ENCODE measurements around the gene XPNPEP3. TPM values are rescaled to one million over a fixed set of nuclear protein-coding genes. Genes with fewer than 3 reads are reported as not detected.
"Not testable (repeated sequence)": the region's sequence is repeated elsewhere in the genome, so short reads cannot be mapped to it uniquely, and the experiment has no call there.

XPNPEP3 gene
- total RNA-seq, 1 donor from 2014 or later: 5.4 TPM

- no peak for DNase-seq (ENCODE audit: low read depth in 2 of 2)
Measured at GRCh38 chr22:40857309-40857855, 434 bp downstream of the XPNPEP3 start.

DNA sequence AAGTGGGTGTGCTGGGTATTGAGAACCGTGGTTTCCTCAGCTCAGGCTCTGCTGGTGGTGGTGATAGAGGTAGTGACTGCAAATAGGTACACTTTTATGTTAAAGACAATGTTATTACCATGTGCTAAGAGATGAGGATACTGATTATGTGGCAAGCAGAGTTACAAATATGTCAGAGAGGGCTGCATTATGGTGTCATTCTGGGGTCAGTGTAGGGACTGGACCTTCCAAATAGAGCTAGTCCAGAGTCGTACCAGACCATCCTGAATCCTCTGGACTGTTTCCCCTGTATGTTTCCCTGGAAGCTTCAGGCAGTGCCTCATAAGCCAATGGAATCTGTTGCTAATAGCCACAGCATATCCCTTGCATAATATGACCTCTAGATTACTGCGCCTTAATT, 5.1 kb downstream of the XPNPEP3 start, which contains the start of gene DNAJB7:
TSS of gene DNAJB7 (minus strand) at position 101 of the 400 bp plus-strand sequence. CDS start 119 bp downstream, outside the sequence.
- no peak for DNase-seq (ENCODE audit: low read depth in 2 of 2)

GRCh38 chr22:40862537-40862936, 5.6 kb downstream of the XPNPEP3 start:
- DNase-seq (ENCODE audit: low read depth in 2 of 2): no peak

- DNase-seq (ENCODE audit: low read depth in 2 of 2): no peak
Measured at GRCh38 chr22:40867109-40867508, 10.2 kb downstream of the XPNPEP3 start.

DNA sequence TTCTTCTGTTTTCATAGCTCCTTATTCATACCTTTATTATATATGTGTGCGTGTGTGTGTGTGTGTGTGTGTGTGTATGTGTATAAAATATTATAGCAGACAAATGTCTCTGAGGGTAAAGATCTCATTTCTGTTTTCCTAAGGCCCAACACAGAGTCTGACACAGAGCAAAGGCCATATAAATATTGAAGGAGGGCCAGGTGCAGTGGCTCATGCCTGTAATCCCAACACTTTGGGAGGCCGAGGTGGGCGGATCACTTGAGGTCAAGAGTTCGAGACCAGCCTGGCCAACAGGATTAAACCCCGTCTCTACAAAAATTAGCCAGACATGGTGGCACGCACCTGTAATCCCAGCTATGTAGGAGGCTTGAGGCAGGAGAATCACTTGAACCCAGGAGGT, 11.4 kb downstream of the XPNPEP3 start:
- DNase-seq (ENCODE audit: low read depth in 2 of 2): not testable (repeated sequence)

DNA sequence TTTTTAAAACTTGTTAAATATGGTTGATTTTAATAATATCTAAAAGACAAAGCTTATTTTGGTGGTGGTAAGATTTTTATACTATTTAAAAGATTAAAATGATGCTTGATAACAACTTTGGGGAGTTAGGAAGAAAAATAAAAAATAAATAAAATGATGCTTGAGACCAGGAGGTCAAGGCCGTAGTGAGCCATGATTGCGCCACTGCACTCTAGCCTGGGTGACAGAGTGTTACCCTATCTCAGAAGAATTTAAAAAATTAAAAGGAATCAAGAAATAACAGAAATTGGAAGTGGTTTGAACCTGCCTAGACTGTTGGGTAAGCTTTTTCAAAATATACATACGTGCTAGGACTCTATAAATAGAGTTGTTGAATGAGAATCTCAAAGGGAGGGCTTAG, 17.1 kb downstream of the XPNPEP3 start:
- no peak for DNase-seq (ENCODE audit: low read depth in 2 of 2)

DNA sequence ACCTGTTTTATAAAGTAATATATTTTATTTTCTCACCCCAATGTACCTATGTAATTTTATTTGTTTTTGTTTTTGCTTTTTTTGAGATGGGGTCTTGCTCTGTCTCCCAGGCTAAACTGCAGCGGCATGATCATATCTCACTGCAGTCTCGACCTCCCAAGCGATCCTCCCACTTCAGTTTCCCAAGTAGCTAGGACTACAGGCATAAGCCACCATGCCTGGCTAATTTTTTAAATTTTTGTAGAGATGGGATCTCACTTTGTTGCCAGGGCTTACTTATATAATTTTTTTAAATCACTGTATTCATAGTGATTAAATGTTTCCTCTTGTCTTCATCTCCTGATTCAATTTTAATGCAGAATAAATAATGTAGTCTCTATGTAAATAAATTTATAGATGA, 18.2 kb downstream of the XPNPEP3 start:
- no peak for DNase-seq (ENCODE audit: low read depth in 2 of 2)

- no peak for DNase-seq (ENCODE audit: low read depth in 2 of 2)
Measured at GRCh38 chr22:40876907-40877306, 20.0 kb downstream of the XPNPEP3 start.

- DNase-seq (ENCODE audit: low read depth in 2 of 2): no peak
Measured at GRCh38 chr22:40877488-40877887, 20.5 kb downstream of the XPNPEP3 start.

- no peak for DNase-seq (ENCODE audit: low read depth in 2 of 2)
Measured at GRCh38 chr22:40878922-40879321, 22.0 kb downstream of the XPNPEP3 start.

- no peak for DNase-seq (ENCODE audit: low read depth in 2 of 2)
Measured at GRCh38 chr22:40889116-40889515, 32.2 kb downstream of the XPNPEP3 start.

DNA sequence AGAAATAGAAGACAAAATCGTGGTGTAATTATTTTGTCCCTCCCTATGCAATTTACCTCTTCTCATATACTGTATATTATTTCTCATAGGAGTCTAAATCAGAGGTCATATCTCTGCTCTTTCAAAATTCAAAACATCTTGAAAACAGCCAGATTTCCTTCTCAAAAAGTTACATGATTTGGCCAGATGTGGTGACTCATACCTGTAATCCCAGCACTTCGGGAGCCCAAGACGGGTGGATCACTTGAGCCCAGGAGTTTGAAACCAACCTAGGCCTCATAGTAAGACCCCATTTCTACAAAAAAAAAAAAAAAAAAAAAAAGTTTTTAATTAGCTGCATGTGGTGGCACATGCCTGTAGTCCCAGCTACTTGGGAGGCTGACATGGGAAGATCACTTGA, 33.9 kb downstream of the XPNPEP3 start:
- no peak for DNase-seq (ENCODE audit: low read depth in 2 of 2)

GRCh38 chr22:40894417-40894816, 37.5 kb downstream of the XPNPEP3 start:
- no peak for DNase-seq (ENCODE audit: low read depth in 2 of 2)

GRCh38 chr22:40898850-40899357, 42.0 kb downstream of the XPNPEP3 start:
- DNase-seq (ENCODE audit: low read depth in 2 of 2): peak; percentile 52 to 69

GRCh38 chr22:40904101-40904500, 47.2 kb downstream of the XPNPEP3 start:
- DNase-seq (ENCODE audit: low read depth in 2 of 2): no peak

DNA sequence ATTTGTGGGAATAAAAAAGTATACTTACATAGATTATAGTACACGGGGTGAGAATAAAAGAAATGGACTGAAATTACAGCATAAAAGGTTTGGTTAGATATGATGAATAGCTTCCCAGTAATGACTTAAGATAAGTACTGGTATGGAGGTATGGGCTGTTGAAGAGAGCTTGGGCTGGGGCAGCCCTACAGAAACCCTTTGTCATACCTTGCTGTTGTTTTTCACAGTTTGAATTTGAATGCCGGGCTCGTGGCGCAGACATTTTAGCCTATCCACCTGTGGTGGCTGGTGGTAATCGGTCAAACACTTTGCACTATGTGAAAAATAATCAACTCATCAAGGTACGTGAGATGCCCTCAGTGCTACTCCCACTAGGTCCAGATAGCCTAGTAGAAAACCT, 51.9 kb downstream of the XPNPEP3 start:
- DNase-seq (ENCODE audit: low read depth in 2 of 2): no peak

DNA sequence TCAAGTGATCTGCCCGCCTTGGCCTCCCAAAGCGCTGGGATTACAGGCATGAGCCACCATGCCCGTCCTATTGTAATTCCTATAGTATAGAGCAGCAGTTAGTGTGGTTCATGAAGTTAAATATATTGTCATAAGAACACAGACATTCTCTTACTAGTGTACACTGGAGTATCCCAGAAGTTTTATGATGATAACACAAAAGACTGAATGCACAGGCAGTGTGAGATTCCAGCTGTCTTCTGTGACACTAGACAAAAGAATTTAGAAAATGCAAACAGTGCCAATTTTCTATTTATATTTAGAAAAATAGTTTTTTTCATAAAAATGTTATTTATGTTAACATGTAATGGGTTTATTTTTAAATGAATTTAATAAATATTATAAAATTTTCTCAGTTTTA, 54.8 kb downstream of the XPNPEP3 start:
- peak in 1 of 2 donors; percentile 4 for DNase-seq (ENCODE audit: low read depth in 2 of 2)

GRCh38 chr22:40912987-40913386, 56.0 kb downstream of the XPNPEP3 start:
- not testable (repeated sequence) for DNase-seq (ENCODE audit: low read depth in 2 of 2)

GRCh38 chr22:40919446-40919845, 62.5 kb downstream of the XPNPEP3 start:
- no peak for DNase-seq (ENCODE audit: low read depth in 2 of 2)

- no peak for DNase-seq (ENCODE audit: low read depth in 2 of 2)
Measured at GRCh38 chr22:40920526-40920925, 63.6 kb downstream of the XPNPEP3 start.

GRCh38 chr22:40922484-40923303, 65.7 kb downstream of the XPNPEP3 start:
- peak; percentile 64 to 77 for DNase-seq (ENCODE audit: low read depth in 2 of 2)

- peak in 1 of 2 donors; percentile 44 for DNase-seq (ENCODE audit: low read depth in 2 of 2)
Measured at GRCh38 chr22:40928657-40929056, 71.7 kb downstream of the XPNPEP3 start.

DNA sequence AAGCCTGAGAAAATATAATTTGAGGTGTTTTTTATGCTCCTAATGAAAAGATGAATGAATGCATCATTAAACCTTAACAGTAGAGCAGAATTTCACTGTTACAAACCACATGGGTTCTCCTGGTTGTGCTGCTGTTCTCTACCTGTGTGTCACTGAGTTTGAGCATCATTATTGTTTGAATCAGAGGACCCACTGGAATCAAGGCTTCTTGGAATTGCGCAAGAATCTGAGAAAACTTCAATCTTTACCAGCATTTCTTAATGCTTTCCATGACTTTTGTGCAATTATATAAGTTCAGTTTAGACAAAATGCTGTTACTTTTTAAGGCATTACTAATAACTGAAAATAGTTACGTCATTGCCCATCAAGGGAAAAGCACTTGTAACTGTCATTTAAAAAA, 75.4 kb downstream of the XPNPEP3 start:
- no peak for DNase-seq (ENCODE audit: low read depth in 2 of 2)

All from dermis microvascular lymphatic vessel endothelial cell (primary cell).